Keratinocyte (primary cell): ENCODE measurements around the gene CTTN.

Experiments used
- CTCF ChIP-seq, 3 experiments: IDR thresholded peaks in 1 of 3; conservative IDR thresholded peaks in 1 of 3; optimal IDR thresholded peaks in 1 of 3; 2 replicates in 2 of 3; 3 replicates in 1 of 3; pipeline versions ENCODE3 to v1.5.1; 2011; ENCODE audit warnings: low read length in 3 of 3, mild to moderate bottlenecking in 3 of 3, moderate library complexity in 2 of 3, control low read depth in 1 of 3, inconsistent platforms in 1 of 3; ENCODE audit not compliant: insufficient read depth in 2 of 3; ENCODE audit errors: extremely low read depth in 1 of 3
- EZH2 ChIP-seq: IDR thresholded peaks from one replicate; pipeline ENCODE4 v1.6.1; 2012; ENCODE audit warnings: inconsistent platforms, mild to moderate bottlenecking, low read length, moderate library complexity

- TF ChIP-seq CTCF (optimal IDR thresholded peaks at IDR 0.05 in 1 of 3, IDR thresholded peaks at IDR 0.05 in 1 of 3, conservative IDR thresholded peaks at IDR 0.05 in 1 of 3; ENCODE audit: extremely low read depth in 1 of 3, insufficient read depth in 2 of 3, low read length in 3 of 3) (no peak), EZH2 (no peak)
These were observed 45.7 kb upstream of the CTTN start for GRCh38 chr11:70352601-70353000.
